HL-60 (cell line): ENCODE measurements around the gene TFAP2D.

ENCODE experiments used
- DNase-seq, 2 experiments: peaks; one replicate each; pipeline ENCODE4 v3.0.0-alpha.2; 2010 to 2020; ENCODE audit warnings: low read depth in 1 of 2, low spot score in 1 of 2
- H3K27ac ChIP-seq: fragments of 250-450 bp; sonication (Bioruptor Pico); replicated peaks from 2 replicates; pipeline ENCODE4 v1.5.1; 2020; ENCODE audit warnings: mild to moderate bottlenecking, moderate library complexity
- H3K27me3 ChIP-seq: fragments of 250-450 bp; sonication (Bioruptor Pico); 2 replicates; pipeline ENCODE4 v1.5.1; 2021; ENCODE audit warnings: mild to moderate bottlenecking, moderate library complexity; ENCODE audit not compliant: insufficient read depth, poor library complexity, severe bottlenecking
- H3K4me3 ChIP-seq: replicated peaks from 2 replicates; pipeline ENCODE4 v1.5.1; 2011; ENCODE audit warnings: mild to moderate bottlenecking, control low read depth, low read length; ENCODE audit not compliant: insufficient read depth
- GABPA ChIP-seq: IDR thresholded peaks from 2 replicates; pipeline ENCODE4 v1.6.1; 2012; ENCODE audit warnings: low read depth
- POLR2AphosphoS5 ChIP-seq: IDR thresholded peaks from 2 replicates; pipeline ENCODE4 v1.6.1; 2012; ENCODE audit warnings: low read depth
- SPI1 ChIP-seq: IDR thresholded peaks from 2 replicates; pipeline ENCODE4 v1.6.1; 2012; ENCODE audit warnings: low read depth, mild to moderate bottlenecking, borderline replicate concordance
- TF ChIP-seq, protein P1 (sequence below): IDR thresholded peaks from one replicate; pipeline ENCODE4 v1.5.1; 2011; ENCODE audit warnings: low read length, control low read depth, inconsistent platforms; ENCODE audit not compliant: insufficient read depth
- TF ChIP-seq, protein P2 (sequence below): IDR thresholded peaks from 2 replicates; pipeline ENCODE4 v1.6.1; 2012; ENCODE audit warnings: low read depth; ENCODE audit not compliant: insufficient replicate concordance

TFAP2D gene

DNA sequence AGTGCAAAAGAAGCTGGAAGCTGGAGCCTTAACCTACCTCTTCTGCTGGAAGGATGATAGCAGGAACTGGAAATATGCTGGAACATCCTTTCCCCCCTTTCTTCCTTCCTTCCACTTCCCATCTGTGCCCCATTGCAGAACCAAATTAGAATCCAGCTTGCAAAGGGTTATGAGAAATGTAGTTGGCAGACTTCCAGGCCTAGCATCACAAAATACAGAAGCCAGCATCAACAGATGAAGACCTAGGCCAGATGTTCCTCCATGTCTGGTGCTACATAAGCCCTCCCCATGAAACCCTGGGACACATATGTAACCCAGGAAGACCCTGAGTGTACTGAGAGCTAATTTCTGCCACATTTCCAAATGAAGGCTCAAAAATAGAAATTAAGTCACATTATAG is 65.4 kb downstream of the TFAP2D start:
- no peak for DNase-seq
- Histone ChIP-seq H3K27me3 (no peaks in the 10 kb centered on the region), H3K4me3 (no peak overlapping the region), H3K27ac (no peak overlapping the region)
- no peak for TF ChIP-seq GABPA

DNA sequence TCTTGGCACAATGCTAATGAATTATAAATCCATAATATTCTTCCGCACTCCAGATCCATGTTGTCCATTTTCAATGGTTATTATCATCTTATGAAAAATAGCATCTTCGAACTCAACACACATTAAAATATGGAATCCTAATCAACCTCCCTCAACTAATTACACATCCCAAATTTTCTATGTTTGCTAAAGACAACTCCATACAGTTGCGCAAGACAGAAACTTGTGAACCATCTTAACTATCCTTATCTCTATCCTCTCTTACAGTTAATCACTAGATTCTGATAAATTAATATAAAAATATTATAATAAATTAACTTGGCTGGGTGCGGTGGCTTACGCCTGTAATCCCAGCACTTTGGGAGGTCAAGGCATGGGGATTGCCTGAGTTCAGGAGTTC is 67.1 kb downstream of the TFAP2D start:
- no peak overlapping the region for H3K4me3 ChIP-seq
- no peak for TF ChIP-seq GABPA
- TF ChIP-seq, protein P1, sequence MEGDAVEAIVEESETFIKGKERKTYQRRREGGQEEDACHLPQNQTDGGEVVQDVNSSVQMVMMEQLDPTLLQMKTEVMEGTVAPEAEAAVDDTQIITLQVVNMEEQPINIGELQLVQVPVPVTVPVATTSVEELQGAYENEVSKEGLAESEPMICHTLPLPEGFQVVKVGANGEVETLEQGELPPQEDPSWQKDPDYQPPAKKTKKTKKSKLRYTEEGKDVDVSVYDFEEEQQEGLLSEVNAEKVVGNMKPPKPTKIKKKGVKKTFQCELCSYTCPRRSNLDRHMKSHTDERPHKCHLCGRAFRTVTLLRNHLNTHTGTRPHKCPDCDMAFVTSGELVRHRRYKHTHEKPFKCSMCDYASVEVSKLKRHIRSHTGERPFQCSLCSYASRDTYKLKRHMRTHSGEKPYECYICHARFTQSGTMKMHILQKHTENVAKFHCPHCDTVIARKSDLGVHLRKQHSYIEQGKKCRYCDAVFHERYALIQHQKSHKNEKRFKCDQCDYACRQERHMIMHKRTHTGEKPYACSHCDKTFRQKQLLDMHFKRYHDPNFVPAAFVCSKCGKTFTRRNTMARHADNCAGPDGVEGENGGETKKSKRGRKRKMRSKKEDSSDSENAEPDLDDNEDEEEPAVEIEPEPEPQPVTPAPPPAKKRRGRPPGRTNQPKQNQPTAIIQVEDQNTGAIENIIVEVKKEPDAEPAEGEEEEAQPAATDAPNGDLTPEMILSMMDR: no peak
- no peak for TF ChIP-seq SPI1
- TF ChIP-seq, protein P2, sequence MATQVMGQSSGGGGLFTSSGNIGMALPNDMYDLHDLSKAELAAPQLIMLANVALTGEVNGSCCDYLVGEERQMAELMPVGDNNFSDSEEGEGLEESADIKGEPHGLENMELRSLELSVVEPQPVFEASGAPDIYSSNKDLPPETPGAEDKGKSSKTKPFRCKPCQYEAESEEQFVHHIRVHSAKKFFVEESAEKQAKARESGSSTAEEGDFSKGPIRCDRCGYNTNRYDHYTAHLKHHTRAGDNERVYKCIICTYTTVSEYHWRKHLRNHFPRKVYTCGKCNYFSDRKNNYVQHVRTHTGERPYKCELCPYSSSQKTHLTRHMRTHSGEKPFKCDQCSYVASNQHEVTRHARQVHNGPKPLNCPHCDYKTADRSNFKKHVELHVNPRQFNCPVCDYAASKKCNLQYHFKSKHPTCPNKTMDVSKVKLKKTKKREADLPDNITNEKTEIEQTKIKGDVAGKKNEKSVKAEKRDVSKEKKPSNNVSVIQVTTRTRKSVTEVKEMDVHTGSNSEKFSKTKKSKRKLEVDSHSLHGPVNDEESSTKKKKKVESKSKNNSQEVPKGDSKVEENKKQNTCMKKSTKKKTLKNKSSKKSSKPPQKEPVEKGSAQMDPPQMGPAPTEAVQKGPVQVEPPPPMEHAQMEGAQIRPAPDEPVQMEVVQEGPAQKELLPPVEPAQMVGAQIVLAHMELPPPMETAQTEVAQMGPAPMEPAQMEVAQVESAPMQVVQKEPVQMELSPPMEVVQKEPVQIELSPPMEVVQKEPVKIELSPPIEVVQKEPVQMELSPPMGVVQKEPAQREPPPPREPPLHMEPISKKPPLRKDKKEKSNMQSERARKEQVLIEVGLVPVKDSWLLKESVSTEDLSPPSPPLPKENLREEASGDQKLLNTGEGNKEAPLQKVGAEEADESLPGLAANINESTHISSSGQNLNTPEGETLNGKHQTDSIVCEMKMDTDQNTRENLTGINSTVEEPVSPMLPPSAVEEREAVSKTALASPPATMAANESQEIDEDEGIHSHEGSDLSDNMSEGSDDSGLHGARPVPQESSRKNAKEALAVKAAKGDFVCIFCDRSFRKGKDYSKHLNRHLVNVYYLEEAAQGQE: no peak
- no peak for TF ChIP-seq POLR2AphosphoS5
- DNase-seq: no peak
- no peak overlapping the region for H3K27ac ChIP-seq
- H3K27me3 ChIP-seq: no peaks in the 10 kb centered on the region

DNA sequence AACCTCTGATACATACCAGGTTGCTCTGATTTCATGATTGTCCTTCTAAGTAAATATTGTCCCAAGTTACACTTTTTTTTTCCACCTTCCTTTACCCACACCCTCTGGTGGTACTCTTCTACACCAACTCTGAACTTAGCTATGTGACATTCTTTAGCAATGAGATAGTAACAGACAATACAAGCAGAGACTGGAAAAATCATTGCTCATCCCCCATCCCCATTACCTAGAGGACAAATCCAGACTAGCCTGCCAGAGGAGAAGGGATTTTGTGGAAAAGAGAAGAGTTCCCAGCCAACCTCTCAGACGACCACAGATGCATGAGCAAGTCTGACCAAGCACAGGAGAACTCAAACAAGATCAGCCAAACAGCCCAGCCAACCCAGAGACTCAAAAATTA is 72.6 kb downstream of the TFAP2D start:
- TF ChIP-seq, protein P2: no peak
- TF ChIP-seq SPI1 (no peak), GABPA (no peak), POLR2AphosphoS5 (no peak)
- TF ChIP-seq, protein P1: no peak
- Histone ChIP-seq H3K27me3 (peaks cover 2% of the 10 kb centered on the region), H3K27ac (no peak overlapping the region), H3K4me3 (no peak overlapping the region)
- no peak for DNase-seq

DNA sequence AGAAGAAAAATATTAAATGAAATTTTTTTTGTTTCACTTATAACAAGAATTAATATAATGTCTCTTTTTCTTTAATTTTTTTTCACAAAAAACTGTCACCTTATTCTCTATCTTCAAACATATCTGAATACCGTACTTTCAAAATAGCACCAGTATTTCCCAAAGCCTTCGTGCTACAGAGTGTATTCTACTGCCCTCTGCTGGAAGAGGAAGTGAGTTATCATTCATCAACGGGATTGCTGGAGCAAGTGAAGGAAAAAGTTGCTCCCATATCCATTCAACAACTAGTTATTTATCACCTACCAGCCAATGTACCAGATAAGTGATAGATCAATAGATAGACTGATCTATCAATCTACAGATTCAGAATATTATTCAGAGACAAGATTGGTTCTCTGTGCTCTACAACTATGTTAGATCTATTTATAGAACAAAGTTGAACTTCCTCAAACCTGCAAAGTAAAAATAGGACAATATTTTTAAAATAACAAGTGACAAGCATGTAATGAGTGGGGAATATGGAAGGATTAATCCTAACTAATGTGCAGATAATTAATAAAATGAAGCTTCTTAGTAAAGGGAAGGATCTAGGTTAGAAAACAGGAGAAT is 78.7 kb downstream of the TFAP2D start:
- H3K4me3 ChIP-seq: no peak overlapping the region
- no peaks in the 10 kb centered on the region for H3K27me3 ChIP-seq
- peak in 1 of 2 experiments; percentile 15 for DNase-seq
- no peak overlapping the region for H3K27ac ChIP-seq
- TF ChIP-seq SPI1 (peak; percentile 70; the same call in 1 of the 2 replicates), POLR2AphosphoS5 (no peak)
- TF ChIP-seq, protein P1: peak; percentile 33
